Hepatocyte (in vitro differentiated cells): ENCODE data around the gene WDR35. TPM values are rescaled to one million over a fixed set of nuclear protein-coding genes. Genes with fewer than 3 reads are reported as not detected.
A peak's percentile ranks its signal among the peaks of the same experiment; 100 is the strongest.

Source experiments
- DNase-seq: peaks from one replicate; pipeline ENCODE4 v3.0.0-alpha.2; 2016; ENCODE audit warnings: low spot score
- H2AFZ ChIP-seq: fragments of 200-600 bp; sonication (generic); 2 replicates; pipeline ENCODE4 v1.6.0; 2016; ENCODE audit warnings: antibody characterized with exemption, mild to moderate bottlenecking
- H3K27ac ChIP-seq: fragments of 200-600 bp; sonication (generic); 2 replicates; pipeline ENCODE4 v1.5.1; 2016; ENCODE audit warnings: mild to moderate bottlenecking
- H3K27me3 ChIP-seq: fragments of 200-600 bp; sonication (generic); 2 replicates; pipeline ENCODE4 v1.6.1; 2016
- H3K36me3 ChIP-seq: fragments of 200-600 bp; sonication (generic); replicated peaks from 2 replicates; pipeline ENCODE4 v1.5.1; 2016; ENCODE audit warnings: low read depth; ENCODE audit not compliant: insufficient read depth
- H3K4me1 ChIP-seq: fragments of 200-600 bp; sonication (generic); 2 replicates; pipeline ENCODE4 v1.5.1; 2016; ENCODE audit warnings: mild to moderate bottlenecking, moderate library complexity; ENCODE audit not compliant: insufficient read depth
- H3K4me2 ChIP-seq: fragments of 200-600 bp; sonication (generic); 2 replicates; pipeline ENCODE4 v1.6.0; 2016
- H3K4me3 ChIP-seq: fragments of 200-600 bp; sonication (generic); 2 replicates; pipeline ENCODE4 v1.5.1; 2016; ENCODE audit warnings: mild to moderate bottlenecking
- H3K79me2 ChIP-seq: fragments of 200-600 bp; sonication (generic); 2 replicates; pipeline ENCODE4 v1.6.0; 2017; ENCODE audit warnings: mild to moderate bottlenecking
- H3K9me2 ChIP-seq: fragments of 200-600 bp; sonication (generic); replicated peaks from 2 replicates; pipeline ENCODE4 v1.6.0; 2017; ENCODE audit warnings: mild to moderate bottlenecking; ENCODE audit not compliant: insufficient read depth
- H3K9me3 ChIP-seq: fragments of 200-600 bp; sonication (generic); 2 replicates; pipeline ENCODE4 v1.5.1; 2016; ENCODE audit warnings: low read depth, mild to moderate bottlenecking
- H4K20me1 ChIP-seq: fragments of 200-600 bp; sonication (generic); 2 replicates; pipeline ENCODE4 v1.6.0; 2016; ENCODE audit warnings: mild to moderate bottlenecking; ENCODE audit not compliant: insufficient read depth, poor library complexity, severe bottlenecking
- CTCF ChIP-seq: fragments of 200-600 bp; sonication (generic); IDR thresholded peaks from 2 replicates; pipeline ENCODE4 v1.5.1; 2016; ENCODE audit warnings: antibody characterized with exemption, mild to moderate bottlenecking; ENCODE audit not compliant: poor library complexity
- EZH2 ChIP-seq: fragments of 200-600 bp; sonication (generic); IDR thresholded peaks from 2 replicates; pipeline ENCODE4 v1.6.1; 2016; ENCODE audit warnings: antibody characterized with exemption, mild to moderate bottlenecking, borderline replicate concordance
- EZH2phosphoT487 ChIP-seq: fragments of 200-600 bp; sonication (generic); IDR thresholded peaks from one replicate; pipeline ENCODE4 v1.6.1; 2018; ENCODE audit warnings: antibody characterized with exemption, mild to moderate bottlenecking, low read depth, moderate library complexity; ENCODE audit not compliant: unreplicated experiment, severe bottlenecking
- WGBS: methylation state at CpG from one replicate; pipeline ENCODE4 v1.1.6; 2016; ENCODE audit warnings: low lambda C conversion rate; ENCODE audit errors: missing lambda C conversion rate; 5-methylcytosine and 5-hydroxymethylcytosine counted together
- polyA plus RNA-seq: library from polyadenylated mRNA; unstranded; fragments of >200 nt; fragmentation: Nextera tagmentation; extraction: Ambion mirVana; gene quantifications from 2 replicates; pipeline ENCODE4 v1.2.1, GENCODE V29; 2016
- total RNA-seq: library from RNA; depleted of rRNA; stranded (reverse); fragments of >200 nt; gene quantifications from 2 replicates; pipeline ENCODE4 v1.2.3, GENCODE V29; 2014

Gene WDR35
- total and polyA plus RNA-seq, 2 experiments from 2014 or later = 2.0 to 4.6 TPM

- H3K36me3 ChIP-seq = no peaks in the 10 kb centered on the region
- no peaks in the 10 kb centered on the region for H4K20me1 ChIP-seq
- H3K9me3 ChIP-seq = no peaks in the 10 kb centered on the region
- no peaks in the 10 kb centered on the region for H3K4me1 ChIP-seq
- no peaks in the 10 kb centered on the region for H3K9me2 ChIP-seq
- no peak overlapping the region for H3K27ac ChIP-seq
- WGBS = 72% methylated on average over 2 of the region's 2 CpGs
- H3K79me2 ChIP-seq = peaks cover 10% of the 10 kb centered on the region
- no peak overlapping the region for H2AFZ ChIP-seq
- peak overlapping the region; percentile 87 for H3K4me2 ChIP-seq
- H3K27me3 ChIP-seq = no peaks in the 10 kb centered on the region
- H3K4me3 ChIP-seq = no peak overlapping the region
- DNase-seq = no peak
- TF ChIP-seq EZH2phosphoT487 (no peak), EZH2 (no peak), CTCF (no peak)
Measured at GRCh38 chr2:19988600-19988999, 1.3 kb downstream of the WDR35 start.

- no peak overlapping the region for H3K4me2 ChIP-seq
Measured at GRCh38 chr2:19987936-19988335, 2.0 kb downstream of the WDR35 start.

GRCh38 chr2:19982268-19982667, 7.6 kb downstream of the WDR35 start:
- H3K79me2 ChIP-seq = no peaks in the 10 kb centered on the region
- no peaks in the 10 kb centered on the region for H3K27me3 ChIP-seq
- TF ChIP-seq EZH2phosphoT487 = no peak
- TF ChIP-seq EZH2 = no peak
- TF ChIP-seq CTCF = no peak
- no peak overlapping the region for H3K27ac ChIP-seq
- H2AFZ ChIP-seq = no peak overlapping the region
- no peaks in the 10 kb centered on the region for H3K9me2 ChIP-seq
- DNase-seq = no peak
- no peak overlapping the region for H3K4me2 ChIP-seq
- no peaks in the 10 kb centered on the region for H4K20me1 ChIP-seq
- H3K36me3 ChIP-seq = no peaks in the 10 kb centered on the region
- no peaks in the 10 kb centered on the region for H3K9me3 ChIP-seq
- 79% methylated on average over 1 of the region's 1 CpG for WGBS
- H3K4me1 ChIP-seq = no peaks in the 10 kb centered on the region
- no peak overlapping the region for H3K4me3 ChIP-seq

More at GRCh38 chr2:19987936-19988335, 2.0 kb downstream of the WDR35 start:
- H3K36me3 ChIP-seq = no peaks in the 10 kb centered on the region
- H3K27ac ChIP-seq = no peak overlapping the region
- H3K9me3 ChIP-seq = no peaks in the 10 kb centered on the region
- TF ChIP-seq EZH2phosphoT487 (no peak), EZH2 (no peak), CTCF (no peak)
- H3K9me2 ChIP-seq = no peaks in the 10 kb centered on the region
- no peaks in the 10 kb centered on the region for H3K27me3 ChIP-seq
- H4K20me1 ChIP-seq = no peaks in the 10 kb centered on the region
- no peak for DNase-seq
- H3K79me2 ChIP-seq = peaks cover 10% of the 10 kb centered on the region
- no peak overlapping the region for H3K4me3 ChIP-seq
- WGBS = 94% methylated on average over 5 of the region's 5 CpGs
- no peaks in the 10 kb centered on the region for H3K4me1 ChIP-seq
- H2AFZ ChIP-seq = no peak overlapping the region

- TF ChIP-seq EZH2 (no peak), CTCF (no peak), EZH2phosphoT487 (no peak)
Measured at GRCh38 chr2:19979932-19980331, 10.0 kb downstream of the WDR35 start.

More at GRCh38 chr2:19979932-19980331, 10.0 kb downstream of the WDR35 start:
- Histone ChIP-seq H3K4me2 (no peak overlapping the region), H3K36me3 (no peaks in the 10 kb centered on the region), H3K27ac (no peak overlapping the region), H3K9me3 (no peaks in the 10 kb centered on the region), H3K9me2 (no peaks in the 10 kb centered on the region), H3K4me1 (no peaks in the 10 kb centered on the region), H3K27me3 (no peaks in the 10 kb centered on the region), H2AFZ (no peak overlapping the region), H3K79me2 (no peaks in the 10 kb centered on the region), H3K4me3 (no peak overlapping the region), H4K20me1 (no peaks in the 10 kb centered on the region)
- DNase-seq = no peak
- WGBS = 57% methylated on average over 1 of the region's 1 CpG
